HG03064 (cell line): ENCODE measurements around the gene IRF2BP1.

Experiments used
- ATAC-seq: cut with Tn5 transposase; IDR thresholded peaks from one replicate; pipeline ENCODE4 v1.9.1; 2021; ENCODE audit warnings: low read depth; ENCODE audit not compliant: unreplicated experiment

The IRF2BP1 gene

GRCh38 chr19:45863335-45863839 lies 22.6 kb downstream of the IRF2BP1 start:
- no peak for ATAC-seq

- ATAC-seq = peak; percentile 87
These were observed 23.2 kb downstream of the IRF2BP1 start, which contains the start of gene SYMPK for GRCh38 chr19:45862564-45863334. SYMPK (minus strand) TSS chr19:45863147; CDS start chr19:45854495, 8,652 bp downstream.

- ATAC-seq = no peak
These were observed 23.7 kb downstream of the IRF2BP1 start for GRCh38 chr19:45862271-45862563.

GRCh38 chr19:45860359-45861259 lies 25.3 kb downstream of the IRF2BP1 start:
- no peak for ATAC-seq

GRCh38 chr19:45854167-45854778 lies 31.7 kb downstream of the IRF2BP1 start:
- ATAC-seq = no peak

GRCh38 chr19:45852983-45853382 lies 33.0 kb downstream of the IRF2BP1 start:
- ATAC-seq = no peak

GRCh38 chr19:45852145-45852750 lies 33.7 kb downstream of the IRF2BP1 start:
- ATAC-seq = no peak

GRCh38 chr19:45848922-45849321 lies 37.0 kb downstream of the IRF2BP1 start:
- ATAC-seq = no peak

- no peak for ATAC-seq
These were observed 38.3 kb downstream of the IRF2BP1 start for GRCh38 chr19:45847663-45848062.

GRCh38 chr19:45842198-45842597 lies 43.7 kb downstream of the IRF2BP1 start:
- ATAC-seq = no peak

- ATAC-seq = no peak
These were observed 51.0 kb downstream of the IRF2BP1 start for GRCh38 chr19:45834970-45835369.
